ENCODE results near the gene SART1.

DNA sequence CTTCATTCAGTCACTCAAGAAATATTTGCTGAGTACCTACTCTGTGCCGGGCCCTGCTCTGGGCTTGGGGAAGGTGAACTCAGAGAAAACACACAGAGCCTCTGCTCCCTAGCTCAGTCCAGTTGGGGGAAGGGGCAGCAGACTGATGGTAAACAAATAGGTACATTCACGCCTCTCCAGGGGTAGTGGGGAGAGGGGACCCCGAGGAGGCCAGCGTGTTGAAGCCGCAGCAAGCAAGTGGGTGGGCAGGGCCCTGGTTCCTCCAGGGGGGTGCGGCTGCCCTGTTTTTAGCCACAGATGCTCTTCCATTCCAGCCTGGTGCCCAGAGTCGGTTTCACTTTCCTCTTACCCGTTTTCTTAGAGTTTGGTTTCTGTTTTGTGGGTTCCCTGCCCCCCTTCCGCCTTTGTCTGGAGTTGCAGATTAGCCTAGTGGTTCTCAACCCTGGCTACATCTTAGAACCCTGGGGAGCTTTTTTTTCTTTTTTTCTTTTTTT, 33.6 kb upstream of the SART1 start:
- TF ChIP-seq, protein P1, sequence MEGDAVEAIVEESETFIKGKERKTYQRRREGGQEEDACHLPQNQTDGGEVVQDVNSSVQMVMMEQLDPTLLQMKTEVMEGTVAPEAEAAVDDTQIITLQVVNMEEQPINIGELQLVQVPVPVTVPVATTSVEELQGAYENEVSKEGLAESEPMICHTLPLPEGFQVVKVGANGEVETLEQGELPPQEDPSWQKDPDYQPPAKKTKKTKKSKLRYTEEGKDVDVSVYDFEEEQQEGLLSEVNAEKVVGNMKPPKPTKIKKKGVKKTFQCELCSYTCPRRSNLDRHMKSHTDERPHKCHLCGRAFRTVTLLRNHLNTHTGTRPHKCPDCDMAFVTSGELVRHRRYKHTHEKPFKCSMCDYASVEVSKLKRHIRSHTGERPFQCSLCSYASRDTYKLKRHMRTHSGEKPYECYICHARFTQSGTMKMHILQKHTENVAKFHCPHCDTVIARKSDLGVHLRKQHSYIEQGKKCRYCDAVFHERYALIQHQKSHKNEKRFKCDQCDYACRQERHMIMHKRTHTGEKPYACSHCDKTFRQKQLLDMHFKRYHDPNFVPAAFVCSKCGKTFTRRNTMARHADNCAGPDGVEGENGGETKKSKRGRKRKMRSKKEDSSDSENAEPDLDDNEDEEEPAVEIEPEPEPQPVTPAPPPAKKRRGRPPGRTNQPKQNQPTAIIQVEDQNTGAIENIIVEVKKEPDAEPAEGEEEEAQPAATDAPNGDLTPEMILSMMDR (IDR thresholded peaks at IDR 0.05 in 8 of 11, conservative IDR thresholded peaks at IDR 0.05 in 3 of 11), result peak in 4 of 11 experiments; percentile 25 to 29 (median 26)
- peak; percentile 49 to 71 (median 60) for TF ChIP-seq POLR2AphosphoS5 (IDR thresholded peaks at IDR 0.05)
- TF ChIP-seq POLR2A (IDR thresholded peaks at IDR 0.05), result no peak

Data from spleen (tissue), 7 donors.